ENCODE measurements around the gene RPLP2.

DNA sequence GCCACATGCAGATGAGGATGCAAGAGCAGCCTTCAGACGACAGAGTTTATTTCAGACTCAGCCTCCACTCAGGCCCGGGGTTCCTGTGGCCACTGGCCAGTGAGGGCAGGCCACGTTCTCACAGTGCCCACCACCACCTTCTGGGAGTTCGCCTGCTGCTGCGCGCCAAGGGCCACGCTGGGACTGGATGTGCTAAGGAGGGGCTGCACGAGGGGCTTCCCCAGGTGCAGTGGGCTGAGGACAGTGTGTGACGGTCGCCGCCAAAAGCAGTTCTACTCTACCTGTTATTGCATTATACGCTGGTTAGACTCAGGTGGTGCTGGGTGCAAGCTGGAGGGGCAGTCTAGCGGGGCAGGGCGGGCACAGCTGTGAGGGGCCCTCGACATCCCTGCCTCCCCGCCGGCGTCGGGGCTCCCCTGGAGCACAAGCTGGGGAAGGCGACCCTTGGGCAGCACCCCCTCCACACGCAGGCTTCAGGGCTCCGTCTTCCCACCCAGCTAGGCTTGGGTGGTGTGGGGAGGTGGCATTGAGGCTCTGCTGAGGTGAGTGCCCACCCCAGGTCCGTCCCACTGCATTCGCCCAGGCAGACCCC is 22.6 kb upstream of the RPLP2 start:
- no peak for TF ChIP-seq SP1 (CRISPR knock-in tag; conservative IDR thresholded peaks at IDR 0.05)
- TF ChIP-seq ZNF121 (CRISPR knock-in tag; IDR thresholded peaks at IDR 0.05), result no peak
- TF ChIP-seq FOXJ3 (CRISPR knock-in tag; IDR thresholded peaks at IDR 0.05; ENCODE audit: borderline replicate concordance), result no peak
- TF ChIP-seq, protein P1, sequence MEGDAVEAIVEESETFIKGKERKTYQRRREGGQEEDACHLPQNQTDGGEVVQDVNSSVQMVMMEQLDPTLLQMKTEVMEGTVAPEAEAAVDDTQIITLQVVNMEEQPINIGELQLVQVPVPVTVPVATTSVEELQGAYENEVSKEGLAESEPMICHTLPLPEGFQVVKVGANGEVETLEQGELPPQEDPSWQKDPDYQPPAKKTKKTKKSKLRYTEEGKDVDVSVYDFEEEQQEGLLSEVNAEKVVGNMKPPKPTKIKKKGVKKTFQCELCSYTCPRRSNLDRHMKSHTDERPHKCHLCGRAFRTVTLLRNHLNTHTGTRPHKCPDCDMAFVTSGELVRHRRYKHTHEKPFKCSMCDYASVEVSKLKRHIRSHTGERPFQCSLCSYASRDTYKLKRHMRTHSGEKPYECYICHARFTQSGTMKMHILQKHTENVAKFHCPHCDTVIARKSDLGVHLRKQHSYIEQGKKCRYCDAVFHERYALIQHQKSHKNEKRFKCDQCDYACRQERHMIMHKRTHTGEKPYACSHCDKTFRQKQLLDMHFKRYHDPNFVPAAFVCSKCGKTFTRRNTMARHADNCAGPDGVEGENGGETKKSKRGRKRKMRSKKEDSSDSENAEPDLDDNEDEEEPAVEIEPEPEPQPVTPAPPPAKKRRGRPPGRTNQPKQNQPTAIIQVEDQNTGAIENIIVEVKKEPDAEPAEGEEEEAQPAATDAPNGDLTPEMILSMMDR (IDR thresholded peaks at IDR 0.05), result no peak
- no peak for TF ChIP-seq ZBTB21 (CRISPR knock-in tag; IDR thresholded peaks at IDR 0.05; ENCODE audit: borderline replicate concordance)
